GM21576 (cell line): ENCODE measurements around the gene RET.

ENCODE experiments used
- ATAC-seq: cut with Tn5 transposase; IDR thresholded peaks from one replicate; pipeline ENCODE4 v1.9.1; 2021; ENCODE audit warnings: mild to moderate bottlenecking, moderate library complexity; ENCODE audit not compliant: unreplicated experiment

The RET gene

GRCh38 chr10:43044448-43044921, 32.4 kb upstream of the RET start:
- no peak for ATAC-seq

GRCh38 chr10:43044961-43045621, 31.8 kb upstream of the RET start:
- ATAC-seq, result no peak

GRCh38 chr10:43045631-43046287, 31.1 kb upstream of the RET start:
- ATAC-seq, result no peak

GRCh38 chr10:43046288-43046991, 30.4 kb upstream of the RET start:
- ATAC-seq, result no peak

- no peak for ATAC-seq
These were observed 29.4 kb upstream of the RET start for GRCh38 chr10:43047288-43047970.

- ATAC-seq, result no peak
These were observed 28.4 kb upstream of the RET start for GRCh38 chr10:43048301-43049051.

GRCh38 chr10:43049081-43049551, 27.8 kb upstream of the RET start:
- no peak for ATAC-seq

- ATAC-seq, result no peak
These were observed 26.9 kb upstream of the RET start for GRCh38 chr10:43050011-43050410.

GRCh38 chr10:43053825-43054224, 23.0 kb upstream of the RET start:
- ATAC-seq, result no peak

- ATAC-seq, result no peak
These were observed 22.3 kb upstream of the RET start for GRCh38 chr10:43054593-43054992.

- ATAC-seq, result no peak
These were observed 21.7 kb upstream of the RET start for GRCh38 chr10:43055217-43055616.

GRCh38 chr10:43055991-43056567, 20.8 kb upstream of the RET start:
- ATAC-seq, result no peak

GRCh38 chr10:43056568-43057011, 20.3 kb upstream of the RET start:
- no peak for ATAC-seq

- no peak for ATAC-seq
These were observed 19.6 kb upstream of the RET start for GRCh38 chr10:43057231-43057711.

- no peak for ATAC-seq
These were observed 19.0 kb upstream of the RET start for GRCh38 chr10:43057831-43058340.

GRCh38 chr10:43058716-43059335, 18.0 kb upstream of the RET start:
- ATAC-seq, result no peak

- no peak for ATAC-seq
These were observed 17.5 kb upstream of the RET start for GRCh38 chr10:43059336-43059720.

GRCh38 chr10:43059828-43060227, 17.0 kb upstream of the RET start:
- ATAC-seq, result no peak

- no peak for ATAC-seq
These were observed 16.6 kb upstream of the RET start for GRCh38 chr10:43060291-43060690.
